Uterus (tissue), 4 donors: Measurements from ENCODE around the gene DVL1. TPM values are rescaled to one million over a fixed set of nuclear protein-coding genes. Genes with fewer than 3 reads are reported as not detected.
A peak's percentile ranks its signal among the peaks of the same experiment; 100 is the strongest.

Experiments used
- DNase-seq, 2 donors: peaks; one replicate each; pipeline ENCODE4 v3.0.0-alpha.2; 2019 to 2020
- H3K27ac ChIP-seq, 2 donors: fragments of 200-600 bp; sonication (generic); 1 replicate in 1 of 2; 2 replicates in 1 of 2; pipeline ENCODE4 v1.5.1; 2016 to 2018
- H3K27me3 ChIP-seq, 2 donors: fragments of 200-600 bp; sonication (generic); one replicate each; pipeline ENCODE4 v1.5.1; 2018 to 2019; ENCODE audit warnings: control low read depth in 1 of 2
- H3K36me3 ChIP-seq, 2 donors: fragments of 200-600 bp; sonication (generic); one replicate each; pipeline ENCODE4 v1.5.1; 2019; ENCODE audit warnings: control low read depth in 1 of 2
- H3K4me1 ChIP-seq, 2 donors: fragments of 200-600 bp; sonication (generic); one replicate each; pipeline ENCODE4 v1.5.1; 2018 to 2019; ENCODE audit warnings: control low read depth in 1 of 2
- H3K4me3 ChIP-seq, 2 donors: fragments of 200-600 bp; sonication (generic); 1 replicate in 1 of 2; 2 replicates in 1 of 2; pipeline ENCODE4 v1.5.1; 2018 to 2019; ENCODE audit warnings: mild to moderate bottlenecking in 1 of 2
- H3K9me3 ChIP-seq, 2 donors: fragments of 200-600 bp; sonication (generic); one replicate each; pipeline ENCODE4 v1.5.1; 2019; ENCODE audit warnings: control low read depth in 1 of 2
- POLR2A ChIP-seq, 2 donors: fragments of 450-650 bp; IDR thresholded peaks; one replicate each; pipeline ENCODE4 v1.6.1; 2016; ENCODE audit warnings: antibody characterized with exemption in 2 of 2, mild to moderate bottlenecking in 1 of 2, moderate library complexity in 1 of 2
- intact Hi-C: fragments of 100-400 bp; cut with DNase I; formaldehyde crosslinking; loops from one replicate; pipeline ENCODE4 v1.15.1; 2023; ENCODE audit warnings: low total_unique reads
- total RNA-seq, 4 donors: library from RNA; depleted of rRNA in 3 of 4; stranded (reverse); fragments of >200 nt in 3 of 4; gene quantifications; one replicate each; pipeline versions ENCODE4 v1.1.0 to v1.2.4, GENCODE V29; 2014 to 2023
- TF ChIP-seq, protein P1 (sequence below), 4 experiments: fragments of 200-600 bp in 2 of 4; fragments of 450-650 bp in 2 of 4; sonication (generic) in 2 of 4; IDR thresholded peaks; one replicate each; pipeline ENCODE4 v1.5.1; 2016 to 2019; ENCODE audit warnings: antibody characterized with exemption in 4 of 4, mild to moderate bottlenecking in 2 of 4, moderate library complexity in 1 of 4
- donor health status: DM: yes; HTN: yes; CAD: no.

The DVL1 gene
- total RNA-seq, 4 donors from 2014 or later, result 35.6 to 94.5 (median 49.7) TPM

DNA sequence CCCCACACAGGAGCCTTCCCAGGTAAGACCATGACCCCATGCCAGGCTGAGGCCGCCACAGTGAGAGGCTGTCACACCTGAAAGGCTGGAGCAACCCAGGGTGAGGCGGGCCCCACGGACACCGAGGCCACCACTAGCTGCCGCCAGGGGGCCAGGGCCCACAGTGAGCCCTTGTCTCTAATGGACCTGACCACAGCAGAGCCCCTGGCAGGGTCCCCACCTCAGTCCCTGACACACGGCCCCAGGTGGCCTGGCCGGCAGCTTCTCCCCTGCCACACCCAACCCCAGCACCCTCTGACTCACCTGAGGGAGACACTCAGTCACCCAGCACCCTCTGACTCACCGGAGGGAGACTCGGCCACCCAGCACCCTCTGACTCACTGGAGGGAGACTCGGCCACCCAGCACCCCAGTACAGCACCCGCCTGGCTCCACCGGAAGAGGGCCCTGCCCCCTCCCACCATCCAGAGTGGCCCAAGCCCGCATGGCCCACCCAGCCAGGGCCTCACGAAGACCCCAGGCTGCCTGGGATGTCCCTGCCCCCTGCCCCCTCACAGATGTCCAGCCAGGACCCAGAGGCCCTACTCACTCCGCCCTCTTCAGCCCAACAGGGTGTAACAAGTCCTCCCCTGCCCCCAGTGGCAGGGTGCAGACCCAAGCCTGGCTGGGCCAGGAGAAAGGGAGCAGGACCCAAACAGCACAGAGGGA is 4.4 kb downstream of the DVL1 start:
- intact Hi-C loops, result no loop called here
- Histone ChIP-seq H3K36me3 (no peaks in the 10 kb centered on the region), H3K9me3 (no peaks in the 10 kb centered on the region), H3K4me1 (peaks cover 16 to 25% of the 10 kb centered on the region in 2 donors), H3K27me3 (no peaks in the 10 kb centered on the region), H3K4me3 (no peak overlapping the region), H3K27ac (peak overlapping the region in 1 of 2 donors; percentile 23)
- no peak for TF ChIP-seq POLR2A (IDR thresholded peaks at IDR 0.05)
- TF ChIP-seq, protein P1, sequence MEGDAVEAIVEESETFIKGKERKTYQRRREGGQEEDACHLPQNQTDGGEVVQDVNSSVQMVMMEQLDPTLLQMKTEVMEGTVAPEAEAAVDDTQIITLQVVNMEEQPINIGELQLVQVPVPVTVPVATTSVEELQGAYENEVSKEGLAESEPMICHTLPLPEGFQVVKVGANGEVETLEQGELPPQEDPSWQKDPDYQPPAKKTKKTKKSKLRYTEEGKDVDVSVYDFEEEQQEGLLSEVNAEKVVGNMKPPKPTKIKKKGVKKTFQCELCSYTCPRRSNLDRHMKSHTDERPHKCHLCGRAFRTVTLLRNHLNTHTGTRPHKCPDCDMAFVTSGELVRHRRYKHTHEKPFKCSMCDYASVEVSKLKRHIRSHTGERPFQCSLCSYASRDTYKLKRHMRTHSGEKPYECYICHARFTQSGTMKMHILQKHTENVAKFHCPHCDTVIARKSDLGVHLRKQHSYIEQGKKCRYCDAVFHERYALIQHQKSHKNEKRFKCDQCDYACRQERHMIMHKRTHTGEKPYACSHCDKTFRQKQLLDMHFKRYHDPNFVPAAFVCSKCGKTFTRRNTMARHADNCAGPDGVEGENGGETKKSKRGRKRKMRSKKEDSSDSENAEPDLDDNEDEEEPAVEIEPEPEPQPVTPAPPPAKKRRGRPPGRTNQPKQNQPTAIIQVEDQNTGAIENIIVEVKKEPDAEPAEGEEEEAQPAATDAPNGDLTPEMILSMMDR (IDR thresholded peaks at IDR 0.05), result peak in 2 of 4 experiments; percentile 24 to 25
- DNase-seq, result no peak

DNA sequence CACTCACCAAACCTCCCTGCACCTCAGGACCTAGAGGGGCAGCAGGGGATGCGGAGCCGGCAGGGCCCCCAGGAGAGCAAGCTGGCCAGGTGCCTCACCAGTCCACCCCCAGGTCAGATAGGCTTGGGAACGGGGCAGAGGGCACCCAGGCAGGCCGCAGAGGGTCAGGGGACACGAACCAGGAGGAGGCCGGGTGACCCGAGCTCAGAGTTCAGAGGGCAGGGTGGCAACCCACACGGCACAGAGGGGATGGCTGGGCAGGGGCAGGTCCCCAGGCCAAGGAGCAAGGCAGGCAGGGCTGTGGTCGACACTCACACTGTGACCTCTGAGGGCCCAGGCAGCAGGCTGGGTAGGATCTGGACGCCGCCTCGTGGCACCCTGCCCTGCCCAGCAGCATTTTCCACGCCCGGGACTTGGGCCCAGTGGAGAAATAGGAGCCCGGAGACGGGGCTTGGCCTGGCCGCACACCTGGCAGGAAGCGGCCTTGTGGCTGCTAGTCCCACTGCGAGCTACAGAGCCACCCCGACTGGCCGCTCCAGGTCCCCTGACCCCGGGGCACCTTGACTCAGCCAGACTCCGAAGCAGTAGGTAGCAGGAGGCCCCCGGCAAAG is 5.3 kb downstream of the DVL1 start:
- intact Hi-C loops, result no loop called here

DNA sequence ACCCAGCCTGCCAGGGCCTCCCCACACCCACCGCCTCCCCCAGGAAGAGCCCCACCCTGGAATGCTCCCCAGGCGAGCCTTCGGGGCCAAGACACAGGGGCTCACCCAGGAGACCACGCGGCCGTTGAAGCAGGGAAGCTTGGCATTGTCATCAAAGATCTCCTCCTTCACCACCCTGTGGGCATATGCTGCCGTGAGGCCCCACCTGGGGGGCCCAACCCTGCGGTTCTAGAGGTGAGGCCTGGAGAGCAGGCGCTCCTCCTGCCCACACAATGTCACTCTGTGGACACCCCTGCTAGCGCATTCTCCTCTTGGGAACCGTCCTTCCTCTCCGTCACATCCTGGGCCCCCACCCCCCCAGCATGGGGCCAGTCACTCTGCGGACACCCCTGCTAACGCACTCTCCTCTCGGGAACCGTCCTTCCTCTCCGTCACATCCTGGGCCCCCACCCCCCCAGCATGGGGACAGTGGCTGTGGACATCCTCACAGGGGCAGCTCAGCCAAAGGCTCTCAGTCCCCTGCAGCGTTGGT is 6.6 kb downstream of the DVL1 start:
- no peak for DNase-seq
- Histone ChIP-seq H3K9me3 (no peaks in the 10 kb centered on the region), H3K27ac (no peak overlapping the region), H3K4me3 (no peak overlapping the region), H3K36me3 (no peaks in the 10 kb centered on the region), H3K4me1 (peaks cover 13 to 19% of the 10 kb centered on the region in 2 donors), H3K27me3 (no peaks in the 10 kb centered on the region)
- intact Hi-C loops, result no loop called here
- TF ChIP-seq, protein P1 (IDR thresholded peaks at IDR 0.05), result no peak
- no peak for TF ChIP-seq POLR2A (IDR thresholded peaks at IDR 0.05)

More for the DNA sequence above, 5.3 kb downstream of the DVL1 start:
- DNase-seq, result no peak
- TF ChIP-seq POLR2A (IDR thresholded peaks at IDR 0.05), result no peak
- TF ChIP-seq, protein P1 (IDR thresholded peaks at IDR 0.05), result no peak
- no peak overlapping the region for H3K4me3 ChIP-seq
- no peak overlapping the region for H3K27ac ChIP-seq
- peaks cover 16 to 25% of the 10 kb centered on the region in 2 donors for H3K4me1 ChIP-seq
- no peaks in the 10 kb centered on the region for H3K36me3 ChIP-seq
- H3K27me3 ChIP-seq, result no peaks in the 10 kb centered on the region
- no peaks in the 10 kb centered on the region for H3K9me3 ChIP-seq

DNA sequence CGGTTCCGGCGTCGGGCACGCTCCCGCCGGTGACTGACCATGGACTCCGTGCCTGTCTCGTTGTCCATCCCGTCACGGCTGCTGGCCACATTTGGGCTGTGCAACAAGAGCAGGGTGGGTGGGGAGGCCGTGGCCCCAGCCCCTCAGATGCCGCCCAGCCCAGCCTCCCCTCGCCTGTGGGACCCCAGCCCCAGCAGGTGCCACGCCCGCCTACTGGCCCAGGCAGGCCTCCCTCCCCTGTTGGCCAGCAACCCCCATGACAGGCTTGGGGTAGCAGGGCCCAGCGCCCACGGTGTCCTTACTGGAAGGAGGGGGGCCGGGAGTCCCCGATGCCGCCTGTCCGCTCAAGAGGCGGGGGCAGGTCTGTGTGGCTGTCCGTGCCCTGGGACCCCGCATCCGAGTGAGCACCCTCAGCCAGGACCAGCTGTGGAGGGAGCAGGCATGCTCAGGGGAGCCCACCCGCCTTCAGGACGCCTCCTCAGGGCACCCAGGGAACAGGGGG is 7.1 kb downstream of the DVL1 start:
- H3K9me3 ChIP-seq, result no peaks in the 10 kb centered on the region
- no peaks in the 10 kb centered on the region for H3K36me3 ChIP-seq
- no peaks in the 10 kb centered on the region for H3K27me3 ChIP-seq
- TF ChIP-seq POLR2A (IDR thresholded peaks at IDR 0.05), result no peak
- TF ChIP-seq, protein P1 (IDR thresholded peaks at IDR 0.05), result no peak
- intact Hi-C loops, result no loop called here
- no peak overlapping the region for H3K27ac ChIP-seq
- no peak for DNase-seq
- no peak overlapping the region for H3K4me3 ChIP-seq
- H3K4me1 ChIP-seq, result peaks cover 8 to 16% of the 10 kb centered on the region in 2 donors

DNA sequence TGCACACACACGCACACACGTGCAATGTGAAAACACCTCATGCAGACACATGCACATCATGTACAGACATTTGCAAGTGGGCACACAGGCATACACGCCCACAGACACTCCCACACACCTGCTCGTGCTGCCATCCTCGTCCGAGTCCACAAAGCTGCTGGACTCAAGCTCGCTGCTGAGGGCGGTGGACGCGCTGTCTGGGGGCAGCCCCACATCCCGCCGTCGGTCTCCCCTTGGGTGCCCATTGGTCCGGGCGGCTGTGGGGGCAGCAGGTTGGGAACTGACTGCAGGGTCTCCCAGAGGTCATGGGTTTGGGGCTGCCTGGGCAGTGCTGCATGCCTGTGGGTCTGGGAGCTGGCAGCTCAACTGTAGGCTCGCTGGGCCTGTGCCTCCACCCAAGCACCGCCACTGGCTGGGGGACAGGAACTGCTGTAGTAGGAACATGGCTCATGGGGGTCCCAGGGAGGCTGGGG is 7.6 kb downstream of the DVL1 start:
- Histone ChIP-seq H3K4me1 (peaks cover 5 to 10% of the 10 kb centered on the region in 2 donors), H3K27me3 (no peaks in the 10 kb centered on the region), H3K9me3 (no peaks in the 10 kb centered on the region), H3K36me3 (no peaks in the 10 kb centered on the region), H3K27ac (no peak overlapping the region), H3K4me3 (no peak overlapping the region)
- intact Hi-C loops, result no loop called here
- no peak for DNase-seq
- TF ChIP-seq POLR2A (IDR thresholded peaks at IDR 0.05), result no peak
- TF ChIP-seq, protein P1 (IDR thresholded peaks at IDR 0.05), result no peak
